PC-9 (cell line): ENCODE results near the gene ELMO3. TPM values are rescaled to one million over a fixed set of nuclear protein-coding genes. Genes with fewer than 3 reads are reported as not detected.
A peak's percentile ranks its signal among the peaks of the same experiment; 100 is the strongest.

Source experiments
- BruUV-seq: library from RNA; stranded (reverse); fragments of 400-500 nt; replicated peaks from 2 replicates; lab custom pipeline; 2021; lab: Mats Ljungman, UMichigan
- CTCF ChIA-PET: fragments of 300-600 bp; sonication (Branson Sonifier 250); formaldehyde crosslinking; loops from one replicate; lab custom pipeline; 2022; ENCODE audit warnings: antibody characterized with exemption; lab: Charles Lee
- POLR2A ChIA-PET: fragments of 300-600 bp; sonication (Branson Sonifier 250); formaldehyde crosslinking; loops from one replicate; lab custom pipeline; 2022; ENCODE audit warnings: antibody characterized with exemption; ENCODE audit not compliant: unreplicated experiment; lab: Charles Lee
- DNase-seq, 2 experiments: peaks; one replicate each; pipeline versions ENCODE4 v3.0.0 to v3.0.0-alpha.2; 2015 to 2022; ENCODE audit warnings: mixed read lengths in 1 of 2
- H2AFZ ChIP-seq: fragments of 200-600 bp; sonication (generic); 2 replicates; pipeline ENCODE4 v1.8.1; 2017; ENCODE audit warnings: antibody characterized with exemption
- H3F3A ChIP-seq: fragments of 200-600 bp; sonication (generic); 2 replicates; pipeline ENCODE4 v1.8.1; 2017; ENCODE audit warnings: antibody characterized with exemption, mild to moderate bottlenecking, low read depth; ENCODE audit not compliant: insufficient read depth
- H3K27ac ChIP-seq: fragments of 200-600 bp; sonication (generic); 2 replicates; pipeline ENCODE4 v1.6.1; 2016; ENCODE audit warnings: mixed run types
- H3K27me3 ChIP-seq: fragments of 200-600 bp; sonication (generic); 2 replicates; pipeline ENCODE4 v1.6.1; 2016; ENCODE audit warnings: low read depth, mixed run types; ENCODE audit not compliant: insufficient read depth
- H3K36me3 ChIP-seq: fragments of 200-600 bp; sonication (generic); 2 replicates; pipeline ENCODE4 v1.6.1; 2016; ENCODE audit warnings: low read depth, mixed run types
- H3K4me1 ChIP-seq: fragments of 200-600 bp; sonication (generic); replicated peaks from 2 replicates; pipeline ENCODE4 v1.6.1; 2016; ENCODE audit warnings: mixed run types; ENCODE audit not compliant: insufficient read depth
- H3K4me2 ChIP-seq: fragments of 200-600 bp; sonication (generic); 2 replicates; pipeline ENCODE4 v1.6.1; 2017; ENCODE audit warnings: mixed run types
- H3K4me3 ChIP-seq: fragments of 200-600 bp; sonication (generic); 2 replicates; pipeline ENCODE4 v1.6.1; 2016; ENCODE audit warnings: mixed run types
- H3K79me2 ChIP-seq: fragments of 200-600 bp; sonication (generic); 2 replicates; pipeline ENCODE4 v1.6.1; 2017; ENCODE audit warnings: low read depth, mixed run types
- H3K9me2 ChIP-seq: fragments of 200-600 bp; sonication (generic); 2 replicates; pipeline ENCODE4 v1.8.1; 2017; ENCODE audit warnings: mild to moderate bottlenecking; ENCODE audit not compliant: insufficient read depth
- H3K9me3 ChIP-seq: fragments of 200-600 bp; sonication (generic); 2 replicates; pipeline ENCODE4 v1.8.1; 2016; ENCODE audit warnings: low read depth; ENCODE audit not compliant: insufficient read depth
- H4K20me1 ChIP-seq: fragments of 200-600 bp; sonication (generic); 2 replicates; pipeline ENCODE4 v1.8.1; 2017; ENCODE audit not compliant: insufficient read depth
- CTCF ChIP-seq: fragments of 200-600 bp; sonication (generic); conservative IDR thresholded peaks from 2 replicates; pipeline ENCODE4 v1.6.1; 2017; ENCODE audit warnings: mixed run types, antibody characterized with exemption, mild to moderate bottlenecking, moderate library complexity
- EZH2 ChIP-seq: fragments of 200-600 bp; sonication (generic); IDR thresholded peaks from 2 replicates; pipeline ENCODE4 v1.8.0; 2017; ENCODE audit warnings: antibody characterized with exemption, low read depth
- intact Hi-C: fragments of 100-400 bp; cut with micrococcal nuclease; formaldehyde crosslinking; loops from one replicate; pipeline ENCODE4 v1.10.0; 2022; ENCODE audit not compliant: unreplicated experiment
- total RNA-seq: library from RNA; stranded (reverse); gene quantifications from 2 replicates; pipeline ENCODE4 v1.2.3, GENCODE V29; 2021

The ELMO3 gene
- total RNA-seq, 1 experiment from 2014 or later = 32.4 TPM

GRCh38 chr16:67170168-67170948 lies 28.6 kb upstream of the ELMO3 start, which contains the start of gene NOL3:
Gene NOL3, plus strand, starts transcription at chr16:67170538.
- ChIA-PET POLR2A (interaction anchor here (0.5 to 1.4 kb wide), 13 partner anchors 9 to 1537 kb away, joined by 3 to 12 read pairs (median 8); partner anchors contain the start of genes FBXL8 and TRADD), CTCF (interaction anchor here (0.5 to 1.2 kb wide), 10 partner anchors 10 to 845 kb away, joined by 3 to 8 read pairs (median 6); partner anchors contain the start of genes HSD11B2 and TRADD)
- H3K79me2 ChIP-seq = peaks cover 15% of the 10 kb centered on the region; the same call in 1 of the 2 replicates
- H3K36me3 ChIP-seq = no peaks in the 10 kb centered on the region
- H4K20me1 ChIP-seq = no peaks in the 10 kb centered on the region
- H3K4me3 ChIP-seq = peak within 1 kb of the TSS; percentile 74
- H3K9me2 ChIP-seq = no peaks in the 10 kb centered on the region
- peaks cover 41% of the 10 kb centered on the region for H3K4me1 ChIP-seq
- intact Hi-C loops = loop anchor here (5.0 kb wide), 2 partner anchors 77 to 153 kb away; partner anchors contain the start of genes FHOD1 and SLC9A5
- H3K9me3 ChIP-seq = no peaks in the 10 kb centered on the region
- H3K27ac ChIP-seq = peak within 1 kb of the TSS; percentile 76
- peak within 1 kb of the TSS; percentile 98 for H3K4me2 ChIP-seq
- DNase-seq = peak; percentile 68 to 95
- peak within 1 kb of the TSS; percentile 72 for H2AFZ ChIP-seq
- no TSS peak for BruUV-seq
- H3K27me3 ChIP-seq = no peaks in the 10 kb centered on the region
- H3F3A ChIP-seq = peaks cover 57% of the 10 kb centered on the region
- TF ChIP-seq CTCF (no peak), EZH2 (no peak)

- H3K4me3 ChIP-seq = peak overlapping the region; percentile 74; the same call in 1 of the 2 replicates
- TSS peak; percentile 45 for BruUV-seq
- H3K27ac ChIP-seq = peak overlapping the region; percentile 76
- intact Hi-C loops = loop anchor here (5.0 kb wide), 2 partner anchors 76 to 154 kb away; partner anchors contain the start of genes FHOD1 and SLC9A5
- H3K79me2 ChIP-seq = peaks cover 15% of the 10 kb centered on the region; the same call in 1 of the 2 replicates
- no peaks in the 10 kb centered on the region for H3K36me3 ChIP-seq
- POLR2A ChIA-PET = interaction anchor here (0.6 to 1.4 kb wide), 8 partner anchors 8 to 345 kb away, joined by 3 to 12 read pairs (median 4); partner anchors contain the start of genes FBXL8 and TRADD
- H2AFZ ChIP-seq = peak overlapping the region; percentile 71
- DNase-seq = peak in 1 of 2 experiments; percentile 35
- no peak for TF ChIP-seq EZH2
- TF ChIP-seq CTCF = no peak
- peaks cover 42% of the 10 kb centered on the region for H3K4me1 ChIP-seq
- CTCF ChIA-PET = interaction anchor here (0.5 to 0.6 kb wide), 3 partner anchors 12 to 844 kb away, joined by 5 to 8 read pairs (median 6); partner anchors contain the start of gene TRADD
- no peaks in the 10 kb centered on the region for H3K9me3 ChIP-seq
- peaks cover 62% of the 10 kb centered on the region for H3F3A ChIP-seq
- no peaks in the 10 kb centered on the region for H3K9me2 ChIP-seq
- H3K4me2 ChIP-seq = peak overlapping the region; percentile 98
- no peaks in the 10 kb centered on the region for H4K20me1 ChIP-seq
- no peaks in the 10 kb centered on the region for H3K27me3 ChIP-seq
Observed at GRCh38 chr16:67170949-67171649, 27.8 kb upstream of the ELMO3 start.

- H3K36me3 ChIP-seq = no peaks in the 10 kb centered on the region
- peak overlapping the region; percentile 83 for H2AFZ ChIP-seq
- no TSS peak for BruUV-seq
- no peak for DNase-seq
- intact Hi-C loops = loop anchor here (1.0 to 5.0 kb wide), 3 partner anchors 12 to 156 kb away; partner anchors contain the start of genes FHOD1 and SLC9A5
- ChIA-PET POLR2A (interaction anchor here (0.6 to 0.9 kb wide), 5 partner anchors 13 to 142 kb away, joined by 3 to 11 read pairs (median 7); partner anchors contain the start of genes FHOD1 and TRADD), CTCF (no interaction called here)
- H3K27ac ChIP-seq = peak overlapping the region; percentile 64
- TF ChIP-seq EZH2 (no peak), CTCF (no peak)
- peak overlapping the region; percentile 91 for H3K4me2 ChIP-seq
- no peaks in the 10 kb centered on the region for H3K9me2 ChIP-seq
- H3K4me3 ChIP-seq = peak overlapping the region; percentile 57
- no peaks in the 10 kb centered on the region for H3K27me3 ChIP-seq
- no peaks in the 10 kb centered on the region for H4K20me1 ChIP-seq
- H3K4me1 ChIP-seq = peaks cover 50% of the 10 kb centered on the region
- H3K79me2 ChIP-seq = peaks cover 15% of the 10 kb centered on the region; the same call in 1 of the 2 replicates
- peaks cover 73% of the 10 kb centered on the region for H3F3A ChIP-seq
- H3K9me3 ChIP-seq = no peaks in the 10 kb centered on the region
Observed at GRCh38 chr16:67173323-67173722, 25.6 kb upstream of the ELMO3 start.
